Measurements from ENCODE around the gene TNRC6B. TPM values are rescaled to one million over a fixed set of nuclear protein-coding genes. Genes with fewer than 3 reads are reported as not detected.

Gene TNRC6B
- total and polyA plus RNA-seq, 4 donors, result 6.2 to 70.4 (median 26.5) TPM

DNA sequence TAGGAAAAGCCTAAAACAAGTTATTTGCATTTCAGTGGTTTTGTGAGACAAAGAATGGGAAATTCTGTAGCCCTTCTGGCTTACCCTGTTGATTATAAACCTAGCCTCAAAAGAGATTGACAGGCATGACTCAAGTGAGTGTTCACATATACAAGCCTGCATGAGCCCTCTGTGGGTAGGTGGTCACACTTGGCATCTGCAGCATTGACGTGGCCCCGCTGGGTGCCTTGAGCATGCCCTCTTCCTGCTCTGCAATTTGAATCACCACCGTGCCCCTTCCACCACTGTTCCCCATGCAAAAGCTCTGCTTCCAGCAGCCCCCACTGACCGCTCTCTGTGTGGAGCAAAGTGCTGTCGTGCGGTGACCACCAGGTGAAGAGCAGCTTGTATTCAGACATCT, 147.6 kb downstream of the TNRC6B start:
- TF ChIP-seq, protein P1, sequence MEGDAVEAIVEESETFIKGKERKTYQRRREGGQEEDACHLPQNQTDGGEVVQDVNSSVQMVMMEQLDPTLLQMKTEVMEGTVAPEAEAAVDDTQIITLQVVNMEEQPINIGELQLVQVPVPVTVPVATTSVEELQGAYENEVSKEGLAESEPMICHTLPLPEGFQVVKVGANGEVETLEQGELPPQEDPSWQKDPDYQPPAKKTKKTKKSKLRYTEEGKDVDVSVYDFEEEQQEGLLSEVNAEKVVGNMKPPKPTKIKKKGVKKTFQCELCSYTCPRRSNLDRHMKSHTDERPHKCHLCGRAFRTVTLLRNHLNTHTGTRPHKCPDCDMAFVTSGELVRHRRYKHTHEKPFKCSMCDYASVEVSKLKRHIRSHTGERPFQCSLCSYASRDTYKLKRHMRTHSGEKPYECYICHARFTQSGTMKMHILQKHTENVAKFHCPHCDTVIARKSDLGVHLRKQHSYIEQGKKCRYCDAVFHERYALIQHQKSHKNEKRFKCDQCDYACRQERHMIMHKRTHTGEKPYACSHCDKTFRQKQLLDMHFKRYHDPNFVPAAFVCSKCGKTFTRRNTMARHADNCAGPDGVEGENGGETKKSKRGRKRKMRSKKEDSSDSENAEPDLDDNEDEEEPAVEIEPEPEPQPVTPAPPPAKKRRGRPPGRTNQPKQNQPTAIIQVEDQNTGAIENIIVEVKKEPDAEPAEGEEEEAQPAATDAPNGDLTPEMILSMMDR (IDR thresholded peaks at IDR 0.05; ENCODE audit: control extremely low read depth, extremely low read depth), result no peak
- Histone ChIP-seq H3K27ac (ENCODE audit: low read depth in 1 of 2, low read length in 1 of 2) (no peak overlapping the region), H3K27me3 (ENCODE audit: control insufficient read depth in 3 of 3, insufficient read depth in 3 of 3, low read length in 2 of 3) (no peaks in the 10 kb centered on the region), H3K9me3 (ENCODE audit: control insufficient read depth in 4 of 4, insufficient read depth in 3 of 4, low read length in 3 of 4) (peaks cover 0 to 1% (median 0%) of the 10 kb centered on the region in 4 donors), H3K4me3 (no peak overlapping the region), H3K36me3 (ENCODE audit: control insufficient read depth in 4 of 4, insufficient read depth in 4 of 4, low read length in 4 of 4) (peaks cover 15 to 26% (median 19%) of the 10 kb centered on the region in 4 donors), H3K4me1 (ENCODE audit: control insufficient read depth in 5 of 5, insufficient read depth in 5 of 5, low read length in 5 of 5) (peaks cover 3 to 54% (median 10%) of the 10 kb centered on the region in 5 donors), H3K9ac (ENCODE audit: insufficient read depth in 1 of 2, low read length in 2 of 2) (no peak overlapping the region)
- WGBS, 2 donors, result 88 to 95% methylated on average over 6 of the region's 6 CpGs
- DNase-seq, result no peak
- no peak for ATAC-seq (ENCODE audit: insufficient read depth, low FRiP score)

GRCh38 chr22:40326905-40327735, 149.4 kb downstream of the TNRC6B start:
- Histone ChIP-seq H3K36me3 (ENCODE audit: control insufficient read depth in 4 of 4, insufficient read depth in 4 of 4, low read length in 4 of 4) (peaks cover 7 to 20% (median 12%) of the 10 kb centered on the region in 4 donors), H3K9me3 (ENCODE audit: control insufficient read depth in 4 of 4, insufficient read depth in 3 of 4, low read length in 3 of 4) (peaks cover 0 to 1% (median 0%) of the 10 kb centered on the region in 4 donors)
- 50 to 56% methylated on average over 10 of the region's 10 CpGs for WGBS, 2 donors

DNA sequence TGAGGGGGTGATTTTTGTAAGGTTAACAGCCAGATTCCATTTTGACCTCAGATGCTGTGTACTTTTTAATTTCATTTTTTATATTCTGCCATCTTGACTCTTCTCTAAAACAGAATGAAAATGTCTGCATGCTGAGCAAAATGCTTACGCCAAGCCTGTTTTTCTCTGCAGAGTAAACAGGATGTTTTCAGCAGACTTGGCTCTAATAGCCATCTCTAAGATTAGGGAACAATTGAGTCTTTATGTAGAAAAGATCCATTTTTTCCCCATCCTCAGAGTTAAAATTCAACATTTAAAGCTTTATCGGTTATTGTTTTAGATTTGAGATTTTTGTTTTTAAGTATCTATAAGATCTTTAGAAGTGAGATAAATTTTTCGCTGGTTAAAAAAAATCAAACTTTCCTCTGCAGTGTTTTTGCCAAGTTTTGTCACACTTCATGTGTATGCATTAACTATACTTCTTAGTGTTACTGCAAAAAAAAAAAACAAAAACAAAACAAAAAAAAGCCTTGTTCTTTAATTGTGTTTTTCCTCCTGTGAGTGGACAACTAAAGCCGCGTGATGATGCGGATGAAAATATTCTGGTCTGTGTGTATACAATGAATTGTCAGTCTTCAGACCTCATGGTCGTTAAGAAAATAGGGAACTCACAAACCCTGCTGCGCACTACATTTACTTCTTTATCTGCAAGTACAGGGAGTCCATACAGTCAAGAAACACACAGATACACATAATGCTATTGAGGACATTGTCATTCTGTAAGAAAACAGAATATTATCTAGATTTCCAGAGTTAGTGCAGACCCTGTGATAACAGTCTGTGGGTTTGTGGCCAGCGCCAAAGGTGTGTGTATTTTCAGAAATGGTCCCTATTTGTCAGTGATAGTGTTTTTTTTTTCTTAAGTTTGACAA, 151.1 kb downstream of the TNRC6B start:
- H3K4me3 ChIP-seq, result no peak overlapping the region
- no peak for ATAC-seq (ENCODE audit: insufficient read depth, low FRiP score)
- H3K9ac ChIP-seq (ENCODE audit: insufficient read depth in 1 of 2, low read length in 2 of 2), result no peak overlapping the region
- H3K27ac ChIP-seq (ENCODE audit: low read depth in 1 of 2, low read length in 1 of 2), result no peak overlapping the region
- peaks cover 3 to 12% (median 8%) of the 10 kb centered on the region in 4 donors for H3K36me3 ChIP-seq (ENCODE audit: control insufficient read depth in 4 of 4, insufficient read depth in 4 of 4, low read length in 4 of 4)
- TF ChIP-seq, protein P1 (IDR thresholded peaks at IDR 0.05; ENCODE audit: control extremely low read depth, extremely low read depth), result no peak
- WGBS, 2 donors, result 53 to 72% methylated on average over 9 of the region's 9 CpGs
- no peaks in the 10 kb centered on the region for H3K9me3 ChIP-seq (ENCODE audit: control insufficient read depth in 4 of 4, insufficient read depth in 3 of 4, low read length in 3 of 4)
- peaks cover 2 to 47% (median 10%) of the 10 kb centered on the region in 5 donors for H3K4me1 ChIP-seq (ENCODE audit: control insufficient read depth in 5 of 5, insufficient read depth in 5 of 5, low read length in 5 of 5)
- no peaks in the 10 kb centered on the region for H3K27me3 ChIP-seq (ENCODE audit: control insufficient read depth in 3 of 3, insufficient read depth in 3 of 3, low read length in 2 of 3)
- DNase-seq, result peak in 2 of 3 donors; percentile 72 to 82

More at GRCh38 chr22:40326905-40327735, 149.4 kb downstream of the TNRC6B start:
- ATAC-seq (ENCODE audit: insufficient read depth, low FRiP score) (no peak), DNase-seq (peak; percentile 41 to 83 (median 83))
- H3K27ac ChIP-seq (ENCODE audit: low read depth in 1 of 2, low read length in 1 of 2), result peak overlapping the region in 1 of 2 donors; percentile 49
- H3K9ac ChIP-seq (ENCODE audit: insufficient read depth in 1 of 2, low read length in 2 of 2), result no peak overlapping the region
- peaks cover 2 to 48% (median 10%) of the 10 kb centered on the region in 5 donors for H3K4me1 ChIP-seq (ENCODE audit: control insufficient read depth in 5 of 5, insufficient read depth in 5 of 5, low read length in 5 of 5)
- H3K27me3 ChIP-seq (ENCODE audit: control insufficient read depth in 3 of 3, insufficient read depth in 3 of 3, low read length in 2 of 3), result no peaks in the 10 kb centered on the region
- H3K4me3 ChIP-seq, result no peak overlapping the region
- TF ChIP-seq, protein P1 (IDR thresholded peaks at IDR 0.05; ENCODE audit: control extremely low read depth, extremely low read depth), result no peak

Data from lung (tissue), 12 donors.